IMR-90 (cell line): Measurements from ENCODE around the gene TMC7. TPM values are rescaled to one million over a fixed set of nuclear protein-coding genes. Genes with fewer than 3 reads are reported as not detected.

Experiments
- ATAC-seq: fragments of 200-7000 bp; cut with Tn5 transposase; 2 replicates; pipeline ENCODE4 v1.9.1; 2020; ENCODE audit warnings: low read depth, mild to moderate bottlenecking, moderate library complexity
- BruUV-seq: library from RNA; stranded (reverse); fragments of 400-500 nt; replicated peaks from 2 replicates; lab custom pipeline; 2021; lab: Mats Ljungman, UMichigan
- CTCF ChIA-PET: fragments of 300-600 bp; formaldehyde crosslinking; extraction: SDS; loops from one replicate; lab custom pipeline; 2021; ENCODE audit warnings: antibody characterized with exemption; lab: Yijun Ruan, JAX
- POLR2A ChIA-PET: fragments of 300-600 bp; sonication (Branson Sonifier 250); formaldehyde crosslinking; loops from one replicate; lab custom pipeline; 2022; ENCODE audit warnings: antibody characterized with exemption; ENCODE audit not compliant: unreplicated experiment; lab: Charles Lee
- DNase-seq: peaks from one replicate; pipeline ENCODE4 v3.0.0; 2013
- H2AFZ ChIP-seq: replicated peaks from 2 replicates; pipeline ENCODE3; 2013; ENCODE audit warnings: low read length, mild to moderate bottlenecking; ENCODE audit not compliant: poor library complexity
- H2AK5ac ChIP-seq: 2 replicates; pipeline ENCODE4 v1.6.1; 2013; ENCODE audit warnings: low read depth, low read length, inconsistent platforms
- H2AK9ac ChIP-seq: replicated peaks from 2 replicates; pipeline ENCODE3; 2013; ENCODE audit warnings: mild to moderate bottlenecking, low read depth, low read length, moderate library complexity; ENCODE audit not compliant: poor library complexity
- H2BK120ac ChIP-seq: 2 replicates; pipeline ENCODE4 v1.6.1; 2013; ENCODE audit warnings: low read depth, low read length, inconsistent platforms
- H2BK15ac ChIP-seq: 3 replicates; pipeline ENCODE4 v1.6.1; 2013; ENCODE audit warnings: low read depth, low read length, inconsistent platforms
- H2BK20ac ChIP-seq: 2 replicates; pipeline ENCODE4 v1.6.1; 2013; ENCODE audit warnings: low read depth, mild to moderate bottlenecking, inconsistent platforms, low read length, moderate library complexity
- H2BK5ac ChIP-seq: 2 replicates; pipeline ENCODE4 v1.6.1; 2013; ENCODE audit warnings: mild to moderate bottlenecking, low read depth, low read length, inconsistent platforms; ENCODE audit not compliant: poor library complexity, severe bottlenecking
- H3K14ac ChIP-seq: replicated peaks from 2 replicates; pipeline ENCODE4 v1.6.1; 2013; ENCODE audit warnings: low read depth, low read length, inconsistent platforms
- H3K18ac ChIP-seq: 2 replicates; pipeline ENCODE4 v1.6.1; 2013; ENCODE audit warnings: low read depth, low read length, control low read depth
- H3K23ac ChIP-seq: 2 replicates; pipeline ENCODE4 v1.6.1; 2013; ENCODE audit warnings: low read depth, low read length, inconsistent platforms
- H3K27ac ChIP-seq: 2 replicates; pipeline ENCODE4 v1.5.1; 2013; ENCODE audit warnings: mild to moderate bottlenecking, control low read depth, low read length; ENCODE audit not compliant: insufficient read depth
- H3K27me3 ChIP-seq: 2 replicates; pipeline ENCODE4 v1.6.1; 2013; ENCODE audit warnings: low read length; ENCODE audit not compliant: control insufficient read depth, insufficient read depth
- H3K36me3 ChIP-seq: 2 replicates; pipeline ENCODE4 v1.6.1; 2013; ENCODE audit warnings: low read length, mixed read lengths; ENCODE audit not compliant: control insufficient read depth, insufficient read depth
- H3K4ac ChIP-seq: 2 replicates; pipeline ENCODE4 v1.6.1; 2013; ENCODE audit warnings: low read depth, low read length, inconsistent platforms
- H3K4me1 ChIP-seq: 2 replicates; pipeline ENCODE4 v1.6.1; 2013; ENCODE audit warnings: low read length, mixed read lengths; ENCODE audit not compliant: control insufficient read depth, insufficient read depth
- H3K4me2 ChIP-seq: 2 replicates; pipeline ENCODE4 v1.6.1; 2013; ENCODE audit warnings: low read depth, mild to moderate bottlenecking, control low read depth, low read length, moderate library complexity
- H3K4me3 ChIP-seq: 2 replicates; pipeline ENCODE4 v1.5.1; 2013; ENCODE audit warnings: low read depth, mild to moderate bottlenecking, control low read depth, low read length, moderate library complexity; ENCODE audit not compliant: insufficient read depth
- H3K56ac ChIP-seq: 2 replicates; pipeline ENCODE4 v1.6.1; 2013; ENCODE audit warnings: low read length, inconsistent platforms; ENCODE audit not compliant: insufficient read depth; ENCODE audit errors: extremely low read depth
- H3K79me1 ChIP-seq, 2 experiments: 2 replicates each; pipeline ENCODE4 v1.6.1; 2013; ENCODE audit warnings: low read length in 2 of 2, inconsistent platforms in 1 of 2, low read depth in 1 of 2
- H3K9ac ChIP-seq: 2 replicates; pipeline ENCODE4 v1.6.1; 2013; ENCODE audit warnings: low read depth, low read length, control low read depth
- H3K9me1 ChIP-seq: 2 replicates; pipeline ENCODE4 v1.6.1; 2013; ENCODE audit warnings: low read length, inconsistent platforms; ENCODE audit not compliant: insufficient read depth
- H3K9me3 ChIP-seq: 2 replicates; pipeline ENCODE4 v1.6.1; 2013; ENCODE audit warnings: low read length; ENCODE audit not compliant: control insufficient read depth, insufficient read depth
- H4K20me1 ChIP-seq: 2 replicates; pipeline ENCODE4 v1.6.1; 2013; ENCODE audit warnings: low read length, inconsistent platforms; ENCODE audit not compliant: insufficient read depth
- H4K5ac ChIP-seq: 2 replicates; pipeline ENCODE4 v1.6.1; 2013; ENCODE audit warnings: mild to moderate bottlenecking, low read depth, low read length, control low read depth
- H4K8ac ChIP-seq, 2 experiments: 2 replicates each; pipeline ENCODE4 v1.6.1; 2013; ENCODE audit warnings: low read depth in 2 of 2, low read length in 2 of 2, control low read depth in 1 of 2, inconsistent platforms in 1 of 2
- H4K91ac ChIP-seq: 2 replicates; pipeline ENCODE4 v1.6.1; 2013; ENCODE audit warnings: low read depth, low read length, inconsistent platforms; ENCODE audit not compliant: insufficient read depth
- CEBPB ChIP-seq: IDR thresholded peaks from 2 replicates; pipeline ENCODE4 v1.6.1; 2012; ENCODE audit warnings: low read depth, low read length, improper control_type of control experiment
- CHD1 ChIP-seq: IDR thresholded peaks from 2 replicates; pipeline ENCODE4 v1.6.1; 2012; ENCODE audit warnings: low read depth, low read length, improper control_type of control experiment
- ELK1 ChIP-seq: fragments of 150-350 bp; IDR thresholded peaks from 2 replicates; pipeline ENCODE4 v1.6.1; 2016; ENCODE audit warnings: low read depth, mild to moderate bottlenecking, low read length, moderate library complexity, borderline replicate concordance
- MAFK ChIP-seq: IDR thresholded peaks from 2 replicates; pipeline ENCODE4 v1.6.1; 2012; ENCODE audit warnings: low read depth, low read length, improper control_type of control experiment
- MAZ ChIP-seq: IDR thresholded peaks from 2 replicates; pipeline ENCODE4 v1.6.1; 2012; ENCODE audit warnings: low read depth, mild to moderate bottlenecking, low read length, improper control_type of control experiment, moderate library complexity, borderline replicate concordance
- MXI1 ChIP-seq: IDR thresholded peaks from 2 replicates; pipeline ENCODE4 v1.6.1; 2012; ENCODE audit warnings: low read depth, mild to moderate bottlenecking, low read length, moderate library complexity, borderline replicate concordance
- POLR2A ChIP-seq: IDR thresholded peaks from 2 replicates; pipeline ENCODE4 v1.6.1; 2012; ENCODE audit warnings: mild to moderate bottlenecking, low read depth, low read length
- RFX5 ChIP-seq: IDR thresholded peaks from 2 replicates; pipeline ENCODE4 v1.8.0; 2012; ENCODE audit warnings: low read depth, mild to moderate bottlenecking, low read length, moderate library complexity
- SMC3 ChIP-seq: fragments of 150-350 bp; IDR thresholded peaks from 2 replicates; pipeline ENCODE4 v1.6.1; 2016; ENCODE audit warnings: low read depth, mild to moderate bottlenecking, antibody characterized with exemption, low read length, moderate library complexity
- WGBS, 2 experiments: methylation state at CpG; one replicate each; pipeline versions ENCODE4 v1.1.5 to v1.1.7; 2013; ENCODE audit warnings: missing lambda C conversion rate in 2 of 2; ENCODE audit not compliant: insufficient read length in 1 of 2; ENCODE audit errors: extremely low coverage in 2 of 2; 5-methylcytosine and 5-hydroxymethylcytosine counted together
- dilution Hi-C: fragments of 300-500 bp; cut with HindIII; formaldehyde crosslinking; loops from one replicate; pipeline ENCODE4 v1.14.3; 2018; ENCODE audit warnings: low sequenced_read_pairs; ENCODE audit not compliant: unreplicated experiment
- in situ Hi-C: fragments of 300-500 bp; cut with MboI; formaldehyde crosslinking; loops from 3 replicates; pipeline ENCODE4 v1.14.3; 2019; ENCODE audit warnings: low sequenced_read_pairs, inconsistent platforms, mixed read lengths
- intact Hi-C: fragments of 100-400 bp; cut with micrococcal nuclease; formaldehyde crosslinking; loops from 2 replicates; pipeline ENCODE4 v1.10.0; 2022
- polyA plus RNA-seq, 3 experiments: library from polyadenylated mRNA; depleted of rRNA; stranded (reverse); fragments of >200 nt; gene quantifications; 2 replicates each; pipeline ENCODE4 v1.2.3, GENCODE V29; 2012; ENCODE audit warnings: low replicate concordance in 1 of 3
- total RNA-seq: library from RNA; depleted of rRNA; stranded (reverse); fragments of >200 nt; gene quantifications from 2 replicates; pipeline ENCODE4 v1.2.3, GENCODE V29; 2012

TMC7 gene
- total and polyA plus RNA-seq, 2 of the 4 experiments (the other 2 are of a cell fraction), result 0.27 to 0.36 TPM

GRCh38 chr16:18938986-18939385, 44.7 kb upstream of the TMC7 start:
- dilution Hi-C loops, result no loop called here
- no peak overlapping the region for H3K56ac ChIP-seq
- WGBS, 2 experiments, result 92% methylated on average over 5 of the region's 9 CpGs; no CpG with 5 or more reads in 1 of the 2 experiments
- H4K5ac ChIP-seq, result no peak overlapping the region
- intact Hi-C loops, result no loop called here
- no peak overlapping the region for H3K4ac ChIP-seq
- H2BK120ac ChIP-seq, result no peak overlapping the region
- ATAC-seq (no peak), DNase-seq (no peak)
- no peak overlapping the region for H2AK5ac ChIP-seq
- no peaks in the 10 kb centered on the region for H4K20me1 ChIP-seq
- no peak overlapping the region for H4K8ac ChIP-seq
- BruUV-seq, result no TSS peak
- ChIA-PET CTCF (no interaction called here), POLR2A (no interaction called here)
- no peak overlapping the region for H3K4me3 ChIP-seq
- no peaks in the 10 kb centered on the region for H3K9me1 ChIP-seq
- H3K4me1 ChIP-seq, result no peaks in the 10 kb centered on the region
- no peak overlapping the region for H2BK15ac ChIP-seq
- H3K9me3 ChIP-seq, result no peaks in the 10 kb centered on the region
- no peak for TF ChIP-seq MXI1
- no peak for TF ChIP-seq RFX5
- no peak for TF ChIP-seq CHD1
- no peak for TF ChIP-seq CEBPB
- no peak for TF ChIP-seq MAZ
- TF ChIP-seq POLR2A, result no peak
- no peak for TF ChIP-seq MAFK
- no peak for TF ChIP-seq SMC3
- TF ChIP-seq ELK1, result no peak
- in situ Hi-C loops, result no loop called here
- H4K91ac ChIP-seq, result no peak overlapping the region
- no peak overlapping the region for H2BK20ac ChIP-seq
- H3K18ac ChIP-seq, result no peak overlapping the region
- H3K27ac ChIP-seq, result no peak overlapping the region
- H3K9ac ChIP-seq, result no peak overlapping the region
- no peaks in the 10 kb centered on the region for H3K79me1 ChIP-seq
- H3K4me2 ChIP-seq, result no peak overlapping the region
- H3K36me3 ChIP-seq, result no peaks in the 10 kb centered on the region
- H2BK5ac ChIP-seq, result no peak overlapping the region
- no peak overlapping the region for H2AK9ac ChIP-seq
- no peak overlapping the region for H3K14ac ChIP-seq
- no peak overlapping the region for H2AFZ ChIP-seq
- no peak overlapping the region for H3K23ac ChIP-seq
- H3K27me3 ChIP-seq, result peaks cover 1% of the 10 kb centered on the region
